Measurements from ENCODE around the gene SIX1. TPM values are rescaled to one million over a fixed set of nuclear protein-coding genes. Genes with fewer than 3 reads are reported as not detected.

SIX1 gene
- total and polyA plus RNA-seq, 2 of the 4 experiments (the other 2 are of a cell fraction) = 7.7 to 15.0 TPM

DNA sequence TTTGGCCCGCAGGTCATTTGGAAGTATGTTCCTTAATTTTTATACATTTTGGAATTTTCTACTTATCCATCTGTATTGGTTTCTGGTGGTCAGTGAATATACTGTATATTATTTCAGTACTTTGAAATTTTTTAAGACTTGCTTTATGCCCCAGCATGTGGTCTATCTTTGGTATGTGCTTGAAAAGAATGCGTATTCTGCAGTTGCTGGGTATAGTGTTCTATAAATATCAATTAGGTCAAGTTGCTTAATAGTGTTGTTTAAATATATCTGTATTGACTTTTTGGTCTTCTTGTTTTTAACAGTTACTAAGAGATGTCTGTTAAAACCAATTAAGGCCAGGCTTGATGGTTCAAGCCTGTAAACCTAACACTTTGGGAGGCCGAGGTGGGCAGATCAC, 21.7 kb upstream of the SIX1 start:
- Histone ChIP-seq H3K4me3 (ENCODE audit: insufficient read depth, low read depth, low read length) (no peak overlapping the region), H4K91ac (ENCODE audit: insufficient read depth, low read depth, low read length) (no peak overlapping the region), H3K27ac (ENCODE audit: insufficient read depth, low read length) (no peak overlapping the region), H3K14ac (replicated peaks; ENCODE audit: low read depth, low read length) (no peak overlapping the region), H4K8ac (ENCODE audit: low read depth in 2 of 2, low read length in 2 of 2) (no peak overlapping the region), H3K4me2 (ENCODE audit: low read depth, low read length) (no peak overlapping the region), H3K36me3 (ENCODE audit: control insufficient read depth, insufficient read depth, low read length) (no peaks in the 10 kb centered on the region), H3K9me3 (ENCODE audit: control insufficient read depth, insufficient read depth, low read length) (no peaks in the 10 kb centered on the region), H3K56ac (ENCODE audit: extremely low read depth, insufficient read depth, low read length) (no peak overlapping the region), H2BK5ac (ENCODE audit: low read depth, low read length, poor library complexity, severe bottlenecking) (no peak overlapping the region), H3K9me1 (ENCODE audit: insufficient read depth, low read length) (no peaks in the 10 kb centered on the region), H3K23ac (ENCODE audit: low read depth, low read length) (no peak overlapping the region), H4K20me1 (ENCODE audit: insufficient read depth, low read length) (no peaks in the 10 kb centered on the region), H3K18ac (ENCODE audit: low read depth, low read length) (no peak overlapping the region), H2BK20ac (ENCODE audit: low read depth, low read length) (no peak overlapping the region), H3K4me1 (ENCODE audit: control insufficient read depth, insufficient read depth, low read length) (no peaks in the 10 kb centered on the region), H2AK5ac (ENCODE audit: low read depth, low read length) (no peak overlapping the region), H2AFZ (replicated peaks; ENCODE audit: low read length, poor library complexity) (no peak overlapping the region), H3K4ac (ENCODE audit: low read depth, low read length) (no peak overlapping the region), H4K5ac (ENCODE audit: low read depth, low read length) (no peak overlapping the region), H3K79me1 (ENCODE audit: low read depth in 1 of 2, low read length in 2 of 2) (no peaks in the 10 kb centered on the region), H2AK9ac (replicated peaks; ENCODE audit: low read depth, low read length, poor library complexity) (no peak overlapping the region), H2BK15ac (ENCODE audit: low read depth, low read length) (no peak overlapping the region), H2BK120ac (ENCODE audit: low read depth, low read length) (no peak overlapping the region), H3K9ac (ENCODE audit: low read depth, low read length) (no peak overlapping the region), H3K27me3 (ENCODE audit: control insufficient read depth, insufficient read depth, low read length) (no peaks in the 10 kb centered on the region)
- CTCF ChIA-PET = no interaction called here
- POLR2A ChIA-PET (ENCODE audit: unreplicated experiment) = no interaction called here
- in situ Hi-C loops (cut with MboI; ENCODE audit: low sequenced_read_pairs) = no loop called here
- TF ChIP-seq MAZ (IDR thresholded peaks at IDR 0.05; ENCODE audit: borderline replicate concordance, low read depth, low read length) (no peak), SMC3 (IDR thresholded peaks at IDR 0.05; ENCODE audit: low read depth, low read length) (no peak), RCOR1 (IDR thresholded peaks at IDR 0.05; ENCODE audit: insufficient replicate concordance, low read length) (no peak), POLR2A (IDR thresholded peaks at IDR 0.05; ENCODE audit: low read depth, low read length) (no peak)
- TF ChIP-seq, protein P1, sequence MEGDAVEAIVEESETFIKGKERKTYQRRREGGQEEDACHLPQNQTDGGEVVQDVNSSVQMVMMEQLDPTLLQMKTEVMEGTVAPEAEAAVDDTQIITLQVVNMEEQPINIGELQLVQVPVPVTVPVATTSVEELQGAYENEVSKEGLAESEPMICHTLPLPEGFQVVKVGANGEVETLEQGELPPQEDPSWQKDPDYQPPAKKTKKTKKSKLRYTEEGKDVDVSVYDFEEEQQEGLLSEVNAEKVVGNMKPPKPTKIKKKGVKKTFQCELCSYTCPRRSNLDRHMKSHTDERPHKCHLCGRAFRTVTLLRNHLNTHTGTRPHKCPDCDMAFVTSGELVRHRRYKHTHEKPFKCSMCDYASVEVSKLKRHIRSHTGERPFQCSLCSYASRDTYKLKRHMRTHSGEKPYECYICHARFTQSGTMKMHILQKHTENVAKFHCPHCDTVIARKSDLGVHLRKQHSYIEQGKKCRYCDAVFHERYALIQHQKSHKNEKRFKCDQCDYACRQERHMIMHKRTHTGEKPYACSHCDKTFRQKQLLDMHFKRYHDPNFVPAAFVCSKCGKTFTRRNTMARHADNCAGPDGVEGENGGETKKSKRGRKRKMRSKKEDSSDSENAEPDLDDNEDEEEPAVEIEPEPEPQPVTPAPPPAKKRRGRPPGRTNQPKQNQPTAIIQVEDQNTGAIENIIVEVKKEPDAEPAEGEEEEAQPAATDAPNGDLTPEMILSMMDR (conservative IDR thresholded peaks at IDR 0.05; ENCODE audit: low read depth, low read length) = no peak
- BruUV-seq (replicated peaks) = no TSS peak
- ATAC-seq (ENCODE audit: low read depth) (no peak), DNase-seq (peak; percentile 8)
- intact Hi-C loops (cut with micrococcal nuclease) = no loop called here
- no CpG with 5 or more reads among the region's 3 CpGs for WGBS, 2 experiments (ENCODE audit: extremely low coverage in 2 of 2, insufficient read length in 1 of 2)
- dilution Hi-C loops (cut with HindIII; ENCODE audit: low sequenced_read_pairs, unreplicated experiment) = no loop called here
